ENCODE data around the gene FBXO46. TPM values are rescaled to one million over a fixed set of nuclear protein-coding genes. Genes with fewer than 3 reads are reported as not detected.

The FBXO46 gene
- total RNA-seq (2012; rRNA removed) = 2.2 and 3.0 TPM in 2 replicates
- 6.8 and 7.0 TPM in 2 replicates for polyA plus RNA-seq (2012; rRNA removed)
- polyA plus RNA-seq (2012; cell fraction: cytosol; rRNA removed) = 4.4 and 7.9 TPM in 2 replicates
- 15.3 and 29.9 TPM in 2 replicates for polyA plus RNA-seq (2012; cell fraction: nucleus; rRNA removed; ENCODE audit: low replicate concordance)
- percentile 69 among the genes with signal in this experiment for Bru-seq, nascent RNA
- BruChase-seq, experiment 1, labeled RNA remaining after a 6-hour chase = percentile 83 among the genes with signal in this experiment
- BruChase-seq, experiment 2, labeled RNA remaining after a 2-hour chase = percentile 80 among the genes with signal in this experiment
- long read RNA-seq, partial matches to known transcripts = 0 of 2 reads
- long read RNA-seq, other reads (novel, unspliced or antisense) = 2 of 2 reads

DNA sequence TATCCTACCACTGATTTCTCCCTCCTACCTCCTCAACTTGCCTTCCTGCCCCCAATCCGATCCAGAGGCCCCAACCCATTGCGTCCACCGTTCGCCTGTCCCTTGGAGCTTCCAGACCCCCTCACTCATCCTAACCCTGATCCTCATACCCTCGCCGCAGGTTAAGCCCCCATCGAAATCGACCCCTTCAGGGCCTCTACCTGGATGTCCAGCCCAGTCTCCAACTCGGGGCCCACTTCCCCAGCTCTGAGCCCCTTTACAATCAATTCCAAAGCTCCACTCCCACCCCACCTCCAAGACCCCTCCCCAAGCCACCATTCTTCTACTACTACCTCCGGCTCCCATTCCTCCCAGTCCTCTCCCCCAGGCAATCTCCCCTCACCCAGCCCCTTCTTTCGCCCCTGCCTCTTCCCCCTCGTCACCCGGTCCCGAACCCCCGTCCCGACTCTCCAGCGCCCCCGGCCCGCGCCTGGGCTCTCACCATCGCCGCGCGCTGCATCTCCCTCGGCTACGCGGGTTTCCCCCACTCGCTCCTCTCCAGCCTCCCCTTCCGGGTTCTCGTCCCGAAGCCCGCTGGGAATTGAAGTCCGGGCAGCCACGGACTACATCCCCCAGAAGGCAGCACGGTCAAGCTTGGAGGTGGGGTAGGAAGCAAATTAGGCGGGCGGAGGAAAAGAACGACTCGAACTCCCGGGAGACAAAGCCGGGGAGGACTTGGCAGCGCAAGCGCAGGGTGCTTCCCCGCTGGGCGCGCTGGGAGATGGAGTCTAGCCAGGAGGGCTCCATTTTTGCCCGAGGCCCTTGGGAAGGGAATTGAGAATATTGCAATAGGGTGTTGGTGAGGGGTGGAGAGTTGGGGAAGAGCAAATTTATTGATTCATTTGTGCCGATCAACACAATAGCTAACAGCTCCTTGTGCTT is at the start of gene FBXO46:
TSS of gene FBXO46 (minus strand) at position 529 of the 921 bp plus-strand sequence. CDS start 17,401 bp downstream, outside the sequence.
- Histone ChIP-seq H3K9ac (ENCODE audit: low read depth, low read length) (peak within 1 kb of the TSS; percentile 92), H2BK15ac (ENCODE audit: low read depth, low read length) (peak within 1 kb of the TSS; percentile 11; the same call in 2 of the 3 replicates), H3K4me1 (ENCODE audit: control insufficient read depth, insufficient read depth, low read length) (peaks cover 3% of the 10 kb centered on the region; the same call in 1 of the 2 replicates), H3K4ac (ENCODE audit: low read depth, low read length) (peak within 1 kb of the TSS; percentile 70), H4K8ac (ENCODE audit: low read depth in 2 of 2, low read length in 2 of 2) (peak within 1 kb of the TSS; percentile 95 to 96), H3K18ac (ENCODE audit: low read depth, low read length) (no peak within 1 kb of the TSS), H2BK120ac (ENCODE audit: low read depth, low read length) (peak within 1 kb of the TSS; percentile 31; the same call in 1 of the 2 replicates), H2AK5ac (ENCODE audit: low read depth, low read length) (peak within 1 kb of the TSS; percentile 96), H3K9me1 (ENCODE audit: insufficient read depth, low read length) (peaks cover 3% of the 10 kb centered on the region), H3K9me3 (ENCODE audit: control insufficient read depth, insufficient read depth, low read length) (no peaks in the 10 kb centered on the region), H3K27me3 (ENCODE audit: control insufficient read depth, insufficient read depth, low read length) (no peaks in the 10 kb centered on the region), H3K23ac (ENCODE audit: low read depth, low read length) (peak within 1 kb of the TSS; percentile 86), H2BK5ac (ENCODE audit: low read depth, low read length, poor library complexity, severe bottlenecking) (peak within 1 kb of the TSS; percentile 26), H3K14ac (replicated peaks; ENCODE audit: low read depth, low read length) (peak within 1 kb of the TSS; percentile 67), H4K5ac (ENCODE audit: low read depth, low read length) (peak within 1 kb of the TSS; percentile 80), H2AK9ac (replicated peaks; ENCODE audit: low read depth, low read length, poor library complexity) (peak within 1 kb of the TSS; percentile 95), H2AFZ (replicated peaks; ENCODE audit: low read length, poor library complexity) (peak within 1 kb of the TSS; percentile 86), H3K4me3 (ENCODE audit: insufficient read depth, low read depth, low read length) (peak within 1 kb of the TSS; percentile 89), H3K36me3 (ENCODE audit: control insufficient read depth, insufficient read depth, low read length) (no peaks in the 10 kb centered on the region), H4K91ac (ENCODE audit: insufficient read depth, low read depth, low read length) (peak within 1 kb of the TSS; percentile 37), H2BK20ac (ENCODE audit: low read depth, low read length) (no peak within 1 kb of the TSS), H3K79me1 (ENCODE audit: low read depth in 1 of 2, low read length in 2 of 2) (peaks cover 26 to 46% of the 10 kb centered on the region in 2 experiments), H3K56ac (ENCODE audit: extremely low read depth, insufficient read depth, low read length) (peak within 1 kb of the TSS; percentile 61), H3K4me2 (ENCODE audit: low read depth, low read length) (peak within 1 kb of the TSS; percentile 90), H3K27ac (ENCODE audit: insufficient read depth, low read length) (peak within 1 kb of the TSS; percentile 50), H4K20me1 (ENCODE audit: insufficient read depth, low read length) (peaks cover 2% of the 10 kb centered on the region; the same call in 1 of the 2 replicates)
- DNase-seq (peak; percentile 98), ATAC-seq (ENCODE audit: low read depth) (peak; percentile 99)
- no peak for TF ChIP-seq SMC3 (IDR thresholded peaks at IDR 0.05; ENCODE audit: low read depth, low read length)
- peak; percentile 26; the same call in 1 of the 2 replicates for TF ChIP-seq MXI1 (IDR thresholded peaks at IDR 0.05; ENCODE audit: borderline replicate concordance, low read depth, low read length)
- peak; percentile 89; the same call in 1 of the 2 replicates for TF ChIP-seq MAZ (IDR thresholded peaks at IDR 0.05; ENCODE audit: borderline replicate concordance, low read depth, low read length)
- TF ChIP-seq RAD21 (IDR thresholded peaks at IDR 0.05; ENCODE audit: low read length) = peak; percentile 8; the same call in 1 of the 2 replicates
- peak; percentile 65; the same call in 1 of the 2 replicates for TF ChIP-seq POLR2A (IDR thresholded peaks at IDR 0.05; ENCODE audit: low read depth, low read length)
- TF ChIP-seq, protein P1, sequence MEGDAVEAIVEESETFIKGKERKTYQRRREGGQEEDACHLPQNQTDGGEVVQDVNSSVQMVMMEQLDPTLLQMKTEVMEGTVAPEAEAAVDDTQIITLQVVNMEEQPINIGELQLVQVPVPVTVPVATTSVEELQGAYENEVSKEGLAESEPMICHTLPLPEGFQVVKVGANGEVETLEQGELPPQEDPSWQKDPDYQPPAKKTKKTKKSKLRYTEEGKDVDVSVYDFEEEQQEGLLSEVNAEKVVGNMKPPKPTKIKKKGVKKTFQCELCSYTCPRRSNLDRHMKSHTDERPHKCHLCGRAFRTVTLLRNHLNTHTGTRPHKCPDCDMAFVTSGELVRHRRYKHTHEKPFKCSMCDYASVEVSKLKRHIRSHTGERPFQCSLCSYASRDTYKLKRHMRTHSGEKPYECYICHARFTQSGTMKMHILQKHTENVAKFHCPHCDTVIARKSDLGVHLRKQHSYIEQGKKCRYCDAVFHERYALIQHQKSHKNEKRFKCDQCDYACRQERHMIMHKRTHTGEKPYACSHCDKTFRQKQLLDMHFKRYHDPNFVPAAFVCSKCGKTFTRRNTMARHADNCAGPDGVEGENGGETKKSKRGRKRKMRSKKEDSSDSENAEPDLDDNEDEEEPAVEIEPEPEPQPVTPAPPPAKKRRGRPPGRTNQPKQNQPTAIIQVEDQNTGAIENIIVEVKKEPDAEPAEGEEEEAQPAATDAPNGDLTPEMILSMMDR (conservative IDR thresholded peaks at IDR 0.05; ENCODE audit: low read depth, low read length) = peak; percentile 35
- no peak for TF ChIP-seq CHD1 (IDR thresholded peaks at IDR 0.05; ENCODE audit: low read depth, low read length)
- CTCF ChIA-PET = interaction anchor here (0.7 to 1.2 kb wide), 2 partner anchors 39 to 125 kb away, joined by 3 read pairs; no protein-coding TSS in a partner anchor
- no TSS peak for BruUV-seq (replicated peaks)
- dilution Hi-C loops (cut with HindIII; ENCODE audit: low sequenced_read_pairs, unreplicated experiment) = no loop called here
- POLR2A ChIA-PET (ENCODE audit: unreplicated experiment) = interaction anchor here (0.6 to 1.3 kb wide), 3 partner anchors 13 to 617 kb away, joined by 5 to 20 read pairs (median 5); no protein-coding TSS in a partner anchor
- WGBS, 2 experiments (ENCODE audit: extremely low coverage in 2 of 2, insufficient read length in 1 of 2) = 1% methylated on average over 28 of the region's 48 CpGs; no CpG with 5 or more reads in 1 of the 2 experiments
- intact Hi-C loops (cut with micrococcal nuclease) = loop anchor here (2.0 kb wide), 1 partner anchor 36 kb away; no protein-coding TSS in a partner anchor
- in situ Hi-C loops (cut with MboI; ENCODE audit: low sequenced_read_pairs) = no loop called here

Data from IMR-90 (cell line).